Ishikawa (cell line): ENCODE results near the gene CD46.

Experiments
- CREB1 ChIP-seq: IDR thresholded peaks from 2 replicates; pipeline ENCODE4 v1.6.1; 2012; ENCODE audit warnings: low read depth
- EP300 ChIP-seq: IDR thresholded peaks from 2 replicates; pipeline ENCODE4 v1.6.1; 2012; ENCODE audit warnings: borderline replicate concordance
- MAX ChIP-seq: IDR thresholded peaks from 2 replicates; pipeline ENCODE4 v1.6.1; 2012
- NFIC ChIP-seq: IDR thresholded peaks from 2 replicates; pipeline ENCODE4 v1.6.1; 2012
- RAD21 ChIP-seq: IDR thresholded peaks from 2 replicates; pipeline ENCODE4 v1.6.1; 2012; ENCODE audit warnings: low read depth
- REST ChIP-seq: IDR thresholded peaks from 2 replicates; pipeline ENCODE4 v1.6.1; 2012; ENCODE audit warnings: low read depth, mild to moderate bottlenecking
- TAF1 ChIP-seq: IDR thresholded peaks from 2 replicates; pipeline ENCODE4 v1.6.1; 2012; ENCODE audit warnings: low read depth, mild to moderate bottlenecking
- TEAD4 ChIP-seq: IDR thresholded peaks from 2 replicates; pipeline ENCODE4 v1.6.1; 2012

- TF ChIP-seq CREB1 (no peak), RAD21 (no peak), TAF1 (no peak), REST (no peak), EP300 (no peak), MAX (no peak), NFIC (no peak), TEAD4 (no peak)
These were observed 78.9 kb downstream of the CD46 start for GRCh38 chr1:207830788-207831187.
